SKM-1 treated with dmso at 0.1 percent for 144 hours (cell line): Measurements from ENCODE around the gene ARHGDIG.

Experiments
- DNase-seq: peaks from one replicate; lab custom pipeline; 2025; ENCODE audit not compliant: unreplicated experiment; lab: John Stamatoyannopoulos, UW

ARHGDIG gene

DNA sequence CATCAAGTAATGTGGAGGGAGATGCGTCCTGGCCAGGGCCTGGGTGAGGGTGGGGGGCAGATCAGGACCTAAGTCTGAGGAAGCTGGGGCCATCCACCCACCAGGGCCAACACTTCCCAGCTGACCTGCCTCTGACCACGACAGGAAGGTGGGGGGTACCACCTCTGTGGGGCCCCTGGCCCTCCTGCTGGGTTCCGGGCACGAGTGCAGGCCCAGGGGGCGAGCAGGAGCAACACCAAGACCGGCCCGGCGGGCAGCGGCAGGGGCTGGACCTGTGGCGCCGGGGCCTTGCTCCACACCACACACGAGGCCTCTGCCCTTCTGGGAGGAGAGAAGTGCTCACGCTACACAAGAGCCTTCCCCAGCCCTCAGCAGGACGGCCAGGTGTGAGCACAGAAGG, 15.9 kb downstream of the ARHGDIG start:
- DNase-seq = no peak

GRCh38 chr16:296806-297510, 16.6 kb downstream of the ARHGDIG start:
- no peak for DNase-seq

DNA sequence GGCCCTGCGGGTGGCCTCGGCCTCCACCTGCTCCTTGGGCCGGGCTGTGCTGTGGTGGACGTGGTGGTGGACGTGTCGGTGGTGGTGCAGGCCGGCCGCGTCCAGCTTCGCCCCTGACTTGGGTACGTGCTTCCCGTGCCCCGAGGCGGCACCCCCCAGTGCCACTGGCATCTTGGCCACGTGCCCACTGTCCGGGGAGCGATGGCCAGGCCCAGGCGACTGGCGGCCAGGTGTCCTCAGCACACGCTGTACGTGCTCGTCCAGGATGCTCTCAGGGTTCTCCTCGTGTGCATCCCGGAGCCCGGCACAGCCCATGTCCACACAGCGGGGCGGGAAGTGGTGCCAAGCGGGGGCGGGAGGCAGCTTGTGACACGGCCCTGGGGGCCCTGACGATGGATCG, 17.4 kb downstream of the ARHGDIG start:
- DNase-seq = no peak

DNA sequence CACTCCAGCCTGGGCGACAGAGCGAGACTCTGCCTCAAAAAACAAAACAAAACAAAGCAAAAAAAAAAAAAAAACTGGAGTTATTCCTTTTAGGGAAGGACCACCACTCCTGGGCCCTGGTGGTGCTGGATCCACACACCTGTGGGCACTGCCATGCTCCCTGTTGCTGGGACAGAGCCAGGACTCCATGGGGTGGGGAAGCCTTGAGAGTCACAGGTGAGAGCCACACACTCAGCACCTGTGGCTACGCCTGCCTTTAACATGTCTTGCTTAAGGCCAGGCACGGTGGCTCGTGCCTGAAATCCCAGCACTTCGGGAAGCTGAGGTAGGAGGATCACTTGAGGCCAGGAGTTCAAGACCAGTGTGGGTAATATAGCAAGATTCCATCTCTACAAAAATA, 20.8 kb downstream of the ARHGDIG start:
- DNase-seq = no peak

DNA sequence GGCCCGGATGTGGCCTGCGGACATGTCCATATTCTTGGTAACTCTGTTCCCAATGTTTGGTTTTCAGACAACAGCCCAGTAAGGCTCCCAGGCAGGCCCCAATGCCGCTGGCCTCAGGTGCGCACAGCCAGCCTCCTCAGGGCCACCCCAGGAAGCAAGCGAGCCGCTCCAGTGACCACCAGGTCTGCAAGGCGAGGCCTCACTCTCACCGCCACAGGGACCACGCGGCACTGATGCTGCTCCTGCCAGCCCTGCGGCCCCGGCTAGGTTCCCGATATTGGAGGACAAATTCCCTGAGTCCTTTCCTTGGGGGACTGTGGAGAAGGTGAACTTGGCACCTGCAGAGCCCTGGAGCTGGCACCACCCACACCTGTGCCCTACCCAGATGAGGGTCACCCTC, 21.6 kb downstream of the ARHGDIG start:
- DNase-seq = no peak

DNA sequence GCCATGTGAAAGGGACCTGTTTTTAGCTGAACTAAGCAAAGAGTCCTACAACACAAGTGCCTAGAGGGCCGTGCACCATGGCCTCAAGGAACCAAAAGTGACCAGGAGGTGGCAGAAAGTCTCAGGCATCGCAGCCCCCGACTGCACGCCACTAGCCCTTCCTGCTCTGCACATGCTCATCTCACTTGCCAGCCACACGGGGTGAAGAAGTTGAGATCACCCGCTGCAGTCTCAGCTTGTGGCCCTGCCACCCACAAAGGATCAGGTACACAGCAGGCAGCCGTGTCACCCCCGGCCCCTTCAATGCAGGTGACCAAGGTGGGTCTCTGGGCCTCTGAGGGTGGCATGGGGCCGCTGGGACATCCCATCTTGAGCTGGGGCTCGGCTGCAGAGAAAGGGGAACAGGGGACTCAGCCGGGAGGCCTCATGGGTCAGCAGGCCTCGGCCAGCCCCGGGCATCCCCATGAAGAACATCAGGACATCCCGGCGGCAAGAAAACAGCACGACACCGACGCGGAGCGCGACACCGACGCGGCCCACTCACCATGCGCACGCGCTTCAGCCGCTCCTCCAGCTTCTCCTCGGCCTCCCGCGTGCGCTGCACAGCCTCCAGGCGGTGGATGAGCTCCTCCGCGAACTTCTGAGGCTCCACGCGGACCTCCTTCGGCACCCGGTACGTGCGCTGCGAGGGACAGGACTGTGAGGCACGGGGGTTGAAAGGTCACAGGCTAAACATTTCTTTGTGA, 23.5 kb downstream of the ARHGDIG start:
- DNase-seq = no peak

DNA sequence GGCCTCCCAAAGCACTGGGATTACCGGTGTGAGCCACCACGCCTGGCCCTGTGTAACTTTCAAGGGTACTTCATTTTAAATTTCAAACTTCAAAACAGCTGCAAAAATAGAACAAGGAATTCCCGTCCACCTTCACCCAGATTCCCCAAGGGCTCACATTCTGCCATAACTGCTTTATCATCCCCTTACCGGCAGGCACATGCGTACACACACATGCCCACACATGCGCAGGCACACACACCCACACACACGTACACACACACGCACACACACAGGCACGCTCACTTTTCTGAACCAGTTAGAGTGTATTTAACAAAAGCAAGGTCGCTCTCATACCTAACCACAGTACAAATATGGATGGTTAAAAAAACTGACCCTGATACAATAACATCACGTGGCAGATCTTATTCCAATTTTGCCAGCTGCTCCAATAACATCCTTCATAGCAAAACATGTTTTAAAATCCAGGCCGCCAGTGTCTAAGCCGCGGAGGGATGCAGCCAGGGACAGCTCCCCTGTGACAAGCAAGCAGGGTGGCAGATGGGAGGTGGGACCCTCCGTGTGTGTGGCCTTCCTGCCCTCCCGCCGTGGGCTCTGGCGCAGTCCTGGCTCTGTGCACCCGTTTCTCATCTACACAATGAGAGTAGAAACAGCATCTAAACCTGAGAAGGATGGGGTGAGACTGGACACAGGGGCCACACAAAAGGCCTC, 25.7 kb downstream of the ARHGDIG start:
- no peak for DNase-seq

GRCh38 chr16:306911-307370, 26.6 kb downstream of the ARHGDIG start:
- no peak for DNase-seq

DNA sequence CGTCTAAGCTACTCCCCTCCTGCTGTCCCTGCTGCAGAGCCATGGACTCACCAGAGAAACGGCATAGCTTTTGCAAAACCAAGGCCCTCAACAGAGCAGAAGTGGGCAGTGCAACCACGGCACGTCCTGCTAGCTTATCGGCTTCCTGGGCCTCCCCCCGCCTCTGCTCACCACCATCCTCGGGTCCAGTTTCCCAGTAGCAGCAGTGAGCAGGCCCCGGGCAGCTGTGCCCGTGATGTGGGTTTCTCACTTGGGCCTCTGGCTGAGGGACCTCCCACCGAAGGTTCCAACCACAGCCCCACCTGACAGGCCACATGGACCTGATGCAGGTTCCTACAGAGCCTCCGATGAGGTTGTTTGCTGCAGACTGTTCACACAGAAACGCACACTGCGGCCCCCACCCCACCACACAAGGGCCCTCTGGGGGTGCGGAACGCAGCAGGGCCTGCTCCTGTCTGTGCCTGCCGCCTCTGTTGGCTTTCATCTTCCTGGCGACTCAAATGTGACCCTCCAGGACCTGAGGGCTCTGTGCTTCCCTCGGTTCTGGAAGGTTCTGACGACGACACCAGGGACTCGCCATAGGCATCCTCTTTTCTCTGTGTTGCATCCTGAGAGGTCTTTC, 27.4 kb downstream of the ARHGDIG start:
- DNase-seq = no peak

GRCh38 chr16:309476-309875, 29.1 kb downstream of the ARHGDIG start:
- no peak for DNase-seq

DNA sequence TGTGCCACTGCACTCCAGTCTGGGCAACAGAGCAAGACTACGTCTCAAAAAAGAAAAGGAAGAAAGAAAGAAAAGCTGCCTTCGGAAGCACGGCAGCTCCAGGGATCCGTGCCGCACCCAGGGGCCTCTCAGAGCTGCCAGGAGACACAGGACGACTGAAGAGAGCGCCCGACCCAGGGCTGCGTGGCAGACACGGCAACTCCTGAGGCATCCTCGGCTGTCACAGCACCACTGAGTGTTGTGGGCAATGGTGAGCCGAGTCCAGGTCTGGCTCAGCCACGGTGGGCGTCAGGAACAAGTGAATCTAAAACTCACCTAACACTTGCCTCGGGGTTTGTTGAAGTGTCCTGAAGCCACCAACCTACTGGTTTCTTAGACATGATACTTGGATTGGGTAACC, 31.3 kb downstream of the ARHGDIG start:
- DNase-seq = no peak

GRCh38 chr16:314351-314750, 34.0 kb downstream of the ARHGDIG start:
- no peak for DNase-seq

GRCh38 chr16:314795-315299, 34.5 kb downstream of the ARHGDIG start:
- DNase-seq = no peak

DNA sequence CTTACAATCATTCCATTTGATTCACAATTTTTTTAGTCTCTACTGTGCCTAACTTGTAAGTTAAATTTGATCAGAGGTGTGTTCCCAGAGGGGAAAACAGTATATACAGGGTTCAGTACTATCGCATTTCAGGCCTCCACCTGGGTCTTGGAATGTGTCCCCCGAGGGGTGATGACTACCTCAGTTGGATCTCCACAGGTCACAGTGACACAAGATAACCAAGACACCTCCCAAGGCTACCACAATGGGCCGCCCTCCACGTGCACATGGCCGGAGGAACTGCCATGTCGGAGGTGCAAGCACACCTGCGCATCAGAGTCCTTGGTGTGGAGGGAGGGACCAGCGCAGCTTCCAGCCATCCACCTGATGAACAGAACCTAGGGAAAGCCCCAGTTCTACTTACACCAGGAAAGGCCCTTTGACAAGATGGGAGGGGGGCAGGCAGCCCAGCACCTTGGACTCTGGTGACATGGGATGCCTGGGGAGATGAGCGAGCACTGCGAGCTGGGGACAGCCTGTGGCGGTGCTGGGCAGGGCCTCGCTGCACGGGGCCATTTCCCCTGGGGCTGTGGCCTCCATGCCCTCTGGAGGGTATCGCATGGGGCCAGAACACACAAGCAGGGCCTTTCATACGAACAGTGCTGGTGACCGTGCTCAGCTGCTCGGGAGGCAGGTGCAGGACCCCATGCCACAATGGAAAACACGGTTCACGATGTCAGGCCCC, 36.5 kb downstream of the ARHGDIG start:
- no peak for DNase-seq

GRCh38 chr16:317583-317982, 37.2 kb downstream of the ARHGDIG start:
- DNase-seq = no peak

DNA sequence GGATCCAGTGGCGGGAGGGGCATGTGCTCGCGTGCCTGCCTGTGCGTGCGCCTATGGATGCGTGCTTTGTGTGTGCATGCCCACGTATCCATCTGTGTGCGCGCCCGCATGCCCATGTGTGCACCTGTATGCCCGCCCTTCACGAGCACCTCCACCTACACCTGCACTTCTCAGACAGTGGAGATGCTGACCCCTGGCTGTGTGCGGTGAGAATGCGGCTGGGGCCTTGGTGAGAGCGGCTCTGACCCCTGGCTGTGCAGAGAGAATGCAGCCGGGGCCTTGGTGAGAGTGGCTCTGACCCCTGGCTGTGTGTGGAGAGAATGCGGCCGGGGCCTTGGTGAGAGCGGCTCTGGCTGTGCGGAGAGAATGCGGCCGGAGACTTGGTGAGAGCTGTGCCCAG, 38.2 kb downstream of the ARHGDIG start:
- no peak for DNase-seq

DNA sequence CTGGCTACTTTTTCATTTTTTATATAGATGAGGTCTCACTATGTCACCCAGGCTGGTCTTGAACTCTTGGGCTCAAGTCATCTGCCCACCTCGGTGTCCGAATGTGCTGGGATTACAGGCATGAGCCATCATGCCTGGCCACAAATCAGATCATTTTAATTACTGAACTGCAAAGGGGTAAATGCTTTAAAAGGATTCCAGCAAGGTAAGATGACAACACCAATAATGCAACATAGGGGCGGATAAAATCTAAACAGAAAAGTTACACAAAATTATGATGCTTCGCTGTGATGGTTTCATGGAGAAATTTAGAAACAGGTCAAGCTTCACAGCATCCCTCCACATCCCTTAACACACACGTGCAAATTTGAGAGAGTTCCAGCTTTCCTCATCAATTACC, 39.8 kb downstream of the ARHGDIG start:
- DNase-seq = no peak

DNA sequence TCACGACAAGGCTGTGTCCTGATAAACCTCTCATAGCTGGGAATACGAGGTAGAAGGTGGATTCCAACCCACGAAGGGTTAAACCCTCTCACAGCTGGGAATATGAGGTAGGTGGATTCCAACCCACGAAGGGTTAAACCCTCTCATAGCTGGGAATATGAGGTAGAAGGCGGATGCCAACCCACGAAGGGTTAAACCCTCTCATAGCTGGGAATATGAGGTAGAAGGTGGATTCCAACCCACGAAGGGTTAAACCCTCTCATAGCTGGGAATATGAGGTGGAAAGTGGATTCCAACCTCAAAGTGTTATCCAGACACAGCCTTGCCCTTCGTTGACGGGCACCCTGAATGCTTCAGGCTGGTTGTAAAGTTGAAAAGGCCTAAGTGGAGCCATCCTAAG, 41.1 kb downstream of the ARHGDIG start:
- no peak for DNase-seq

GRCh38 chr16:322476-323143, 42.2 kb downstream of the ARHGDIG start:
- DNase-seq = no peak

DNA sequence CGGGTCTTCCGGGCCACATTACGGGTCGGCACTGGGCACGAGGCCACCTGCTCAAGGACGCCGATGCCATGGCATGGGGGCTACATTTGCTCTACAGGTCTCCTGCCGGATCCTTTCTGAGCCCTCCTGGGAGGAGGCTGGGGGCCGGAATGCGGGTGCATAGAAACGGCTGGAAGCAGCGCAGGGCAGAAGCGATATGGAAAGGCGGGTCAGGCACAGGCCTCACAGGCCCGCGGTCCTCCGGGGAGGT, 43.7 kb downstream of the ARHGDIG start:
- DNase-seq = no peak
